Measurements from ENCODE around the gene ADRA2B. TPM values are rescaled to one million over a fixed set of nuclear protein-coding genes. Genes with fewer than 3 reads are reported as not detected.

Gene ADRA2B
- total and polyA plus RNA-seq, 2 donors (not counting 1 experiment from before 2014, with no cell fraction given) = 0.27 to 0.46 TPM

GRCh38 chr2:96113951-96114350 lies 2.4 kb downstream of the ADRA2B start:
- Histone ChIP-seq H4K20me1 (ENCODE audit: control insufficient read depth, insufficient read depth, low read length, poor library complexity, severe bottlenecking) (no peaks in the 10 kb centered on the region), H3K9ac (ENCODE audit: low read length) (no peak overlapping the region), H3K4me2 (replicated peaks; ENCODE audit: low read depth, low read length, poor library complexity, severe bottlenecking) (no peak overlapping the region), H3K79me2 (ENCODE audit: control insufficient read depth, insufficient read depth, low read length) (no peaks in the 10 kb centered on the region), H3K9me3 (ENCODE audit: control extremely low read depth in 1 of 3, control insufficient read depth in 2 of 3, insufficient read depth in 1 of 3, low read length in 2 of 3) (peaks cover 0 to 8% (median 0%) of the 10 kb centered on the region in 3 donors), H3K4me1 (ENCODE audit: control insufficient read depth in 2 of 2, insufficient read depth in 2 of 2, low read length in 2 of 2) (peaks cover 11 to 15% of the 10 kb centered on the region in 2 donors), H2AFZ (ENCODE audit: insufficient read depth, low read depth, low read length, poor library complexity, severe bottlenecking) (no peak overlapping the region), H3K36me3 (replicated peaks in 1 of 2; ENCODE audit: control extremely low read depth in 1 of 2, control insufficient read depth in 1 of 2, extremely low read depth in 1 of 2, insufficient read depth in 2 of 2, low read length in 1 of 2) (no peaks in the 10 kb centered on the region), H3K27ac (ENCODE audit: low read length in 2 of 2) (no peak overlapping the region), H3K27me3 (replicated peaks in 1 of 4; ENCODE audit: control extremely low read depth in 1 of 4, control insufficient read depth in 3 of 4, insufficient read depth in 4 of 4, low read length in 3 of 4) (peaks cover 0 to 25% (median 3%) of the 10 kb centered on the region in 4 experiments), H3K4me3 (ENCODE audit: control extremely low read depth in 1 of 5, extremely low read depth in 1 of 5, insufficient read depth in 1 of 5, low read depth in 2 of 5, low read length in 4 of 5) (no peak overlapping the region)
- CTCF ChIA-PET = interaction anchor here (1.3 to 2.1 kb wide), 2 partner anchors 25 to 60 kb away, joined by 5 to 6 read pairs; partner anchors contain the start of gene ASTL
- DNase-seq = no peak
- H3K4me3 Mint-ChIP-seq = no peak overlapping the region
- 92% methylated on average over 10 of the region's 17 CpGs for WGBS (ENCODE audit: insufficient coverage)
- TF ChIP-seq CTCF (IDR thresholded peaks at IDR 0.05) = no peak
- no peak for TF ChIP-seq EZH2 (IDR thresholded peaks at IDR 0.05; ENCODE audit: borderline replicate concordance, insufficient read depth, low read depth, low read length, poor library complexity, severe bottlenecking)
- no peak for ATAC-seq (ENCODE audit: low read depth)
- POLR2A ChIA-PET = no interaction called here
- H3K9me3 Mint-ChIP-seq (ENCODE audit: insufficient read depth) = no peaks in the 10 kb centered on the region
- H3K27ac Mint-ChIP-seq = no peak overlapping the region
- peaks cover 18% of the 10 kb centered on the region for H3K4me1 Mint-ChIP-seq
- intact Hi-C loops (cut with micrococcal nuclease) = no loop called here
- peaks cover 12% of the 10 kb centered on the region for H3K27me3 Mint-ChIP-seq

- POLR2A ChIA-PET = no interaction called here
- intact Hi-C loops (cut with micrococcal nuclease) = no loop called here
Observed at GRCh38 chr2:96113367-96113677, 3.0 kb downstream of the ADRA2B start.

More at GRCh38 chr2:96113367-96113677, 3.0 kb downstream of the ADRA2B start:
- Histone ChIP-seq H3K79me2 (ENCODE audit: control insufficient read depth, insufficient read depth, low read length) (no peaks in the 10 kb centered on the region), H3K4me2 (replicated peaks; ENCODE audit: low read depth, low read length, poor library complexity, severe bottlenecking) (no peak overlapping the region), H3K27ac (ENCODE audit: low read length in 2 of 2) (no peak overlapping the region), H3K36me3 (replicated peaks in 1 of 2; ENCODE audit: control extremely low read depth in 1 of 2, control insufficient read depth in 1 of 2, extremely low read depth in 1 of 2, insufficient read depth in 2 of 2, low read length in 1 of 2) (no peaks in the 10 kb centered on the region), H3K4me3 (ENCODE audit: control extremely low read depth in 1 of 5, extremely low read depth in 1 of 5, insufficient read depth in 1 of 5, low read depth in 2 of 5, low read length in 4 of 5) (no peak overlapping the region), H3K4me1 (ENCODE audit: control insufficient read depth in 2 of 2, insufficient read depth in 2 of 2, low read length in 2 of 2) (peaks cover 11 to 15% of the 10 kb centered on the region in 2 donors), H4K20me1 (ENCODE audit: control insufficient read depth, insufficient read depth, low read length, poor library complexity, severe bottlenecking) (no peaks in the 10 kb centered on the region), H3K9me3 (ENCODE audit: control extremely low read depth in 1 of 3, control insufficient read depth in 2 of 3, insufficient read depth in 1 of 3, low read length in 2 of 3) (peaks cover 0 to 8% (median 0%) of the 10 kb centered on the region in 3 donors), H2AFZ (ENCODE audit: insufficient read depth, low read depth, low read length, poor library complexity, severe bottlenecking) (no peak overlapping the region), H3K9ac (ENCODE audit: low read length) (no peak overlapping the region), H3K27me3 (replicated peaks in 1 of 4; ENCODE audit: control extremely low read depth in 1 of 4, control insufficient read depth in 3 of 4, insufficient read depth in 4 of 4, low read length in 3 of 4) (peaks cover 0 to 22% (median 3%) of the 10 kb centered on the region in 4 experiments)
- Mint-ChIP-seq H3K9me3 (ENCODE audit: insufficient read depth) (no peaks in the 10 kb centered on the region), H3K4me3 (no peak overlapping the region), H3K4me1 (peaks cover 16% of the 10 kb centered on the region), H3K27ac (no peak overlapping the region), H3K27me3 (peaks cover 10% of the 10 kb centered on the region)
- CTCF ChIA-PET = interaction anchor here (1.3 kb wide), 1 partner anchor 25 kb away, joined by 5 read pairs; the partner anchor contains the start of gene ASTL
- DNase-seq (no peak), ATAC-seq (ENCODE audit: low read depth) (no peak)
- 100% methylated on average over 3 of the region's 7 CpGs for WGBS (ENCODE audit: insufficient coverage)
- TF ChIP-seq EZH2 (IDR thresholded peaks at IDR 0.05; ENCODE audit: borderline replicate concordance, insufficient read depth, low read depth, low read length, poor library complexity, severe bottlenecking) = no peak
- TF ChIP-seq CTCF (IDR thresholded peaks at IDR 0.05) = peak; percentile 31
